ENCODE results near the gene RBM7.

GRCh38 chr11:114386131-114386530 is 14.3 kb upstream of the RBM7 start:
- TF ChIP-seq CTCF (IDR thresholded peaks at IDR 0.05; ENCODE audit: low read length) (no peak), EZH2phosphoT487 (IDR thresholded peaks at IDR 0.05; ENCODE audit: low read length) (no peak)

All from MM.1S (cell line).